Fibroblast of skin of back (primary cell): Measurements from ENCODE around the gene C3orf62.
A peak's percentile ranks its signal among the peaks of the same experiment; 100 is the strongest.
"Not testable (repeated sequence)": the region's sequence is repeated elsewhere in the genome, so short reads cannot be mapped to it uniquely, and the experiment has no call there.

Experiments
- DNase-seq: peaks from one replicate; pipeline ENCODE4 v3.0.0-alpha.2; 2013

Gene C3orf62

DNA sequence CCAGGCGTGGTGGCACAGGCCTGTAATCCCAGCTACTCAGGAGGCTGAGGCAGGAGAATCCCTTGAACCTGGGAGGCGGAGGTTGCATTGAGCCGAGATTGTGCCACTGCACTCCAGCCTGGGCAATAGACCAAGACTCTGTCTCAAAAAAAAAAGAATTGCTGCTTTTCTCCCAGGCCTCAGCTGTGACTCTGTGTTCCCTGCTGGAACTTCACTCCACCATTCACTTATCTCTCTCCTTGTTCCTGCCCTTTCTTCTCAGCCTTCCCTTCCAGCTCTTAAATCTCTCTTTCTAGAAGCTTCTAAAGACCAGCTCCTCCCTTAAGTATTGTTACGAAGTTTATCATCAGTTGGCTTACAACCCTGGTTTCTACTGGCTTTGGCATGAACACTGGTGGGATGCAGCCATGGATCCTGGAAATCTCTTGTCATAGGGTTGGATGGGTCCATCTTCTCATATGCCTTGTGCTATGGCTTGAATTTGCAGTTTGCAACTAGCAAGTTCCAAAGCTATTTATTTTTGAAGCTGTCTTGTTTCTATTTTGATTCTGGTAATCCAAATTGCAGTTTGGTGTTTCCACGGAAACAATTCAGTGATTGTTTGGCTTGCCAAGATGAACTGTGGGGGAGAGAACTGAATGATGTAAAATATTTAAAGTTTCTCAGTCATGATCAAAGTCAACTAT is 10.5 kb downstream of the C3orf62 start:
- no peak for DNase-seq

DNA sequence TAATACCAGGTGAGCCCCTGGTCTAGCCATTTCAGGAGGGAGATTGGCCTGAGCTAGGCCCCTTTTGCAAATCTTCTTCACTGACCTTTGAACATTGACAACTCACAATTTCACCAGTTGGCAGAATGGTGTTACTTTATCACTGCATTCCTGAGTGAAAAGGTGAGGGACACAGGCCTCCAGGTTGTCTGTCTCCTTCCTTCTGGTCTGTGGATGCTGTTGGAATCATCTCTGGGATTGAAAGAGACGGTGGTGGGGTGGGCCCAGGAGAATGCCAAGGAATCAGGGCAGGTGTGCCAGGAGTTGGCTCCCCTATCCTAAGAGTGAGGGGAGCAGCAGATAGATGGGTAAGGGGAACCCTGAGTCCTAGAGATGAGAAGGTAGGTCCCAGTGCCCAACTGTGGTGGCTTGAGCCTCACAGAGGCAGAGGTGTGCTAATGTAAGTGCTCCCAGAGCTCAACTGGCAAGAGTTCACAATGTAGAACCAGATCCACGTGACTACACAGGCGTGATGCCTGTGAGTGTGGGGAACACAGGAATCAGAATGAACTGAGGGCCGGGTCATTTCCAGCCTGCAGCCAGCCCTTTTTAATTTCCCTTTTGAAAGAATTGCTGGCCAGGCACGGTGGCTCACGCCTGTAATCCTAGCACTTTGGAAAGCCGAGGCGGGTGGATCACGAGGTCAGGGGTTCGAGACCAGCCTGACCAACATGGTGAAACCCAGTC is 11.2 kb downstream of the C3orf62 start:
- DNase-seq, result no peak

DNA sequence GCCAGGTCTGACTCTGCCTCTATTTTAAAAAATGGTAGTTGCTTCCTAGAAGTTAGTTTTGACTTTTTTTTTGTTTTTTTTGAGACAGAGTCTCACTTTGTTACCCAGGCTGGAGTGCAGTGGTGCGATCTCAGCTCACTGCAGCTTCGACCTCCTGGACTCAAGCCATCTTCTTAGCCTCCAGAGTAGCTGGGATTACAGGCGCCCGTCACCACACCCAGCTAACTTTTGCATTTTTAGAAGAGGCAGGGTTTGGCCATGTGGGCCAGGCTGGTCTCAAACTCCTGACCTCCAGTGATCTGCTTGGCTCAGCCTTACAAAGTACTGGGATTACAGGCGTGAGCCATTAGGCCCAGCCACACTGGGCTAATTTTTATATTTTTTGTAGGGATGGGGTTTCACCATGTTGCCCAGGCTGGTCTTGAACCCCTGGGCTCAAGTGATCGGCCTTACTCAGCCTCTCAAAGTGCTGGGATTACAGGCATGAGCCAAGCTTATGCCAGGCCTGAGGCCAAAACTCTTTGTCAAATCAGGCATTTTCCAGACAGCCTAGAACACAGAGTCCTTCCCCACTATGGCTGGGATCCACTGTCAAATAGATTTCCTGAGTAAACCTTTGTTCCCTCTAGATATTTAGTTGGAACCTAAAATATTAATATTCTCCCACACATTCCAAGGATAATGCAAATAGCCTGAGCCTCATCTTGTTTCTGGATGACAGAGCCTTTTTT is 13.7 kb downstream of the C3orf62 start:
- DNase-seq, result no peak

DNA sequence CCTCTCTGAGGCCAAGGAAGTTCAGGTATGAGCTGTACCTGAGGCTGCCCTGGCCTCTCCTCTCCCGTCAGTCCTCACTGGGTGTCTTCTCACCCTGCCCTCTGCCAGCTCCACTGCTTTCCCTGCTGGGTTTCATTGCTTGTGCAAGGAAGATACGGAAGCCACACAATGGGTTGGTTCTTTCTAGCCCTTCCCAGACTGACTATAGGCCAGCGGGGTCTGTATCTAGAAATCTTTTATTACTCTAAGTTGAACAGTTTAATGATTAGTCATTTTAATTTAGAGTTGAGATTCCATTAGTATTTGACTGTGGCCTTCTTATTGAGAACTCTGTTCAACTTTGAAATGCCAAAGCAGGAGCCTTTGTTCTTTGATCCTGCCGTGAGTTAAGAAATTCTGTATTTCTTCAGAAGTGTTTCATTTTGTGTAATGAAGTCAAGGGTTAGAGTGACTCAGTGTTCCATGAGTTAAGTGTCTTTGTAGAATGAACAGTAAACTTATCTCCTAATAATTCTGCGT is 16.2 kb downstream of the C3orf62 start:
- no peak for DNase-seq

DNA sequence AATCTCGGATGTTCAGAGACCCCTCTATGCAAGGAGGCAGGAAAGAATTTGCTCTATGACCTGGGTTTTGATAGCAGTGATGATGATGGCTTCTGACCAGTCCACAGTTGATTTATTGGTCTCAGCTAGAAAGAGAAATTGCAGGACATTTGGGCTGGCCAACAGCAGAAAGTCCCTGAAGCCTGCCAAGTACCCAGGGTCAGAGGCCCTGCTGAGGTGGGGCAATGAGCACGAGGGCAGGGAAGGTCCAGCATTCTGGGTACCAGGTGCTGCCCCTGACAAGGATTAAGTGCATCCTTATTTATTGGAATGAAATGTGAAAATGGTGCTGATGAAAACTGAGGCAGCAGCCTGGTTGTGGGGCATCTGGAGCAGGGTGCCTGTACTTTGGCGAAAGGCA is 19.8 kb downstream of the C3orf62 start:
- no peak for DNase-seq

DNA sequence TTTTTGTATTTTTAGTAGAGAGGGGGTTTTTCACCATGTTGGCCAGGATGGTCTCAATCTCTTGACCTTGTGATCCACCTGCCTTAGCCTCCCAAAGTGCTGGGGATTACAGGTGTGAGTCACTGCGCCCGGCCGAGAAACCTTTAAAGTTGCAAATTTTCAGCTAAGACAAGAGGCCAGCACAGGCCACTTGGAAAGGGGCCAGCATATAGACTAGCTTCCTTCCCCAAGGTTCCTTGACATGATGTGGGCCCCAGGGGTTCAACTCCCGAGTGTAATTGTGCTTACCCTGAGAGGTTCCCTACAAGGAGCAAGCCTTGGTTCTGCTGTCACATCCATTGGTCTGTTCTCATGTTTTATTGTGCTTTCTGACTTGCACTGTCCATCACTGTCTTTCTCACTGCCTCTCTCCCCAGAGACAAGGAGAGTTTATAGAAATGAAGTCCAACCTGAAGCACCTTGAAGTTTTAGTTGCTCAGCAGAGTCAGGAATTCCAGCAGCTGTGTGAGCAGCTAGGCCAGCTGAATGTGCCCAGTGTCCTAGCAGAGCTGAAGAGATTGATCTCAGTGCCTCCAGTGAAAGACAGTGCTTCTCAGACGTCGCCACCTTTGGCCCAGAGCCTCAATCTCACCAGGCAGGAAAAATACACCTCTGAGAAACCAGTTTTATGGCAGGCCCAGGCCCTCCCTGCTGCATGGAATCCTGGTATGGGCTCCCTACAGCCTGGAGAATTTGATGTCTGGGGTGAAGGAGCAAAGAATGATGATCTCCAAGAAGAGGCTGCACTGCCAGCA is 21.1 kb downstream of the C3orf62 start:
- no peak for DNase-seq

DNA sequence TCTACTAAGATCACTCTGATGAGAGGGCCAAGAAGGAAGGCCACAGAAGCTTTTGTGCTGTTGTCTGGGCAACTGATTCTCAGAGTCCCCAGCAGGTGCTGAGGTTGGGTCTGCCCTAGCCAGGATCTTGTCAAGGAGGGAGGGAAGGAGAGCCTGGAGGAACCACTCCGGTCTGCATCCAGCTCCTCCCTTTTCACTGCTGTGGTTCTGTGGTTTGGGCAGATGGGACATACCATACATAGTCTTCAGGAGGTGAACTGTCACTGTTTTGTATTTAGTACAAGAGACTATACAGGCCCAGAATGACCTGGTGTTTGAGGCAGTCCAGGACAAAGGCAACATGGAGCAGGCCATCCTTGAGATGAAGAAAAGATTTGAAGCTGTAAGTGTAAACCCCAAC is 21.9 kb downstream of the C3orf62 start:
- no peak for DNase-seq

DNA sequence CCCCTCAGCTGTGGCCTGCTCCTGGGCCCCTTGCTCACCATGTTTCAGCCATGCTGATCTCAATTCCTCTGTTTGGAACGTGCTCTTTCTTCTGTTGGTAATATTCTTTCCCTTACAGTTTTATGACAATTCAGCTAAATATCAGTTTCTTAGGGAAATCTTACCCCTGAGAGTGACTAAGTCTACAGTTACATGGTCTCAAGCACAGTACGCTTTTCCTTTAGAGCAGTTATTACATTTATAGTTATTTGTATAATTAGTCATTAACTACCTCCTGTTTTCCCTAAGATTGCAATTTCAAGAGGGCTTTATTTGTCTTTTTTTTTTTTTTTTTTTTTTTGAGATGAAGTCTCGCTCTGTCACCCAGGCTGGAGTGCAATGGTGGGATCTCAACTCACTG is 23.5 kb downstream of the C3orf62 start:
- no peak for DNase-seq

DNA sequence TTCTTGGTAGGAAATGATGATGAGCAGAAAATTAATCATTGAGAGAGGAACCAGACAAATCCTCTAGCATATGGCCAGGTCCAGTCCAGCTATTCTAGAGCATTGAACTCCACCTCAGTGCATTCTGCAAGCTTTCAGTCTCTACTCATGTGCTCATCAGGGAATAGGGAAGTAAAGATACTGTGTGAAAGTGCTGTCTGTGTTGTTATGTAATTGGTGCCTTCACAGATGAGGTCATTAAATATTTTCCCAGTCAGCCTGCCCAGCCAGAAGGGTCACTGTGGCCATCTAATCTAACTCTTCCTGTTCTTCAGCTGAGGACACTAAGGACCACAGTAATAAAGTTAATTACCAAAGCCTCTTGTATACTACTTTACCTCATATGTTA is 28.2 kb downstream of the C3orf62 start:
- peak; percentile 14 for DNase-seq

DNA sequence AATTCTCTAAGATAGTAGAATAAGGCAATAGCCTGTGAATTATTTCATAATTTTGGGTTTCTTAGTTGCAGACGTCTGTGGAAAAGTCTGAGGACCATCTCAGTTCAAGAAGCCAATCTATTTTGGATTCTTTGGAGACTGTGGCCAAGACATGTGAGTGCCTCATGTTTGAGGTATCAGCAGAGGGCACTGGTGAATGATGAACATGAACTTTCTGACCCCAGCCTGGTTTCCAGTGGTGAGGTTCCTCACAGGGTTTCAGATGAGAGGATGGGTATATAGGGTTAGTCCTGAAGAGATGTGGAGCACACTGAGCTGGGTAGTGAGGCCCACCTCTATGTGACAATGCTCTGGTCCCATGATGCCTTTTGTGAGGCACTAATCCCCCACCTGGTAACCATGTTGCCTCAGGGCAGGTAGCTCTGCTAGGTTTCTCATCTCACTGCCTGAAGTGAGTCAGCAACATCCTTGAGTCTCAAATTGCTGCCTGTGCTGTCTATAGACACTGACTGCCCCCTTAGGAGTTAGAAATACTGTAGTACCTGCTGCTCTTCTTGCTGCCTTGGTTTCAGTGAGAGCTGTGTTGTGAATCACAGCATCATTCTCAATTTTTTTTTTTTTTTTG is 32.3 kb downstream of the C3orf62 start:
- no peak for DNase-seq

DNA sequence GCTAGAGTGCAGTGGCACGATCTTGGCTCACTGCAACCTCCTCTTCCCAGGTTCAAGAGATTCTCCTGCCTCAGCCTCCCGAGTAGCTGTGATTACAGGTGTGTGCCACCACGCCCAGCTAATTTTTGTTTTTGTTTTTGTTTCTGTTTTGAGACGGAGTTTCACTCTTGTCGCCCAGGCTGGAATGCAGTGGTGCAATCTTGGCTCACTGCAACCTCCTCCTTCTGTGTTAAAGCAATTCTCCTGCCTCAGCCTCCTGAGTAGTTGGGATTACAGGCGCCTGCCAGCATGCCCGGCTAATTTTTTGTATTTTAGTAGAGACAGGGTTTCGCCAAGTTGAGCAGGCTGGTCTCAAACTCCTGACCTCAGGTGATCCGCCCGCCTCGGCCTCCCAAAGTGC is 36.9 kb downstream of the C3orf62 start:
- DNase-seq, result not testable (repeated sequence)

DNA sequence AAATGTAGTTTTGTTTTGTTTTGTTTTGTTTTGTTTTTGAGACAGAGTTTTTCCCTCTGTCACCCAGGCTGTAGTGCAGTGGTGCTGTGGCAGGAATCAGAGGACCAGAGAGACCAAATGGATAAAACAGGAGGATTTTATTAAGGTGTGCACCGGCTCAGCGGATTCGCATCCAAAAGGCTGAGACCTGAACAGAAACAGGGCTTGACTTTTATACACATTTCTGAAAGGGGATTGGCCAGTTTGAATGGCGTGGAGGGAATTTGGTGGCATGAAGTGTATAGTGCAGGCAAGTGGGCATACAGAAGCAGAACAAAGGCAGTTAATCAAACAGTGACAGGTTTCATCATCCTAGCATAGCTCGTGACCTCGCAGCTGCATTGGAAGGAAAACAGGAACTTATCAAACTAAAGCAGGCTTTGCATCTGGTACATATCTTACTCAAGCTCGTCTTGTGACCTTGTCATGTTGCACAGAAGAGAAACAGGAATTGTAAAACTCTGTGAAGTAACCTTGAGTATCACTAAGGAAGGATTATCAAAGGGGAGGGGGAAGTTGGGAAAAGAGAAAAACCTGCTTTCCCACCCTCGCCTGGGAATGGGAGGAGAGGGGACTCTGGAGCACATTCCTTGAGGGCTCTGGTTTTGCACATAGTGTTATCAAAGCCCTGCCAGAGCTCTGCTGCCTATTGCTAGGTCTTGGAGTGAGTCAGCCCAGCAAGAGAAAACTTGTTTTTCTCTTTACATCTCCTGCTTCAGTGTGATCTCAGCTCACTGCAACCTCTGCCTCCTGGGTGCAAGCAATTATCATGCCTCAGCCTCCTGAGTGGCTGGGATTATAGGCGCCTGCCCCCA is 38.5 kb downstream of the C3orf62 start:
- DNase-seq, result no peak

DNA sequence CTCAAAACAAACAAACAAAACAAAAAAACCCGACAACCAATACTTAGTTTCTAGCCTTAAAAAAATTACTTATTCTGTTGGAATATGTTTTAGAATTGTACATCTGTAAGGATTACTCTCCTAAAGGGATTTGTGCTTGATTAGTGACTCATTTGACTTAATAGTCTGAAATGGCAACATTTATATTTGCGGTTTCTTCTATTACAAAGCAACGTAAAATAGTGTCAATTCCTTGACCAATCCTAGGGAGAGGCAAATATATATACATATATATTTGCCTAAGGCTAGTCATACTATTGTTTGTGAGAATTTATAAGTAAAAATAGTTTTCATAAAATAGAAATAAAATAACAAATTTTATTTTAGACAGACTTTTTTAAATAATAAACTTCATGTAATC is 39.7 kb downstream of the C3orf62 start:
- DNase-seq, result no peak

DNA sequence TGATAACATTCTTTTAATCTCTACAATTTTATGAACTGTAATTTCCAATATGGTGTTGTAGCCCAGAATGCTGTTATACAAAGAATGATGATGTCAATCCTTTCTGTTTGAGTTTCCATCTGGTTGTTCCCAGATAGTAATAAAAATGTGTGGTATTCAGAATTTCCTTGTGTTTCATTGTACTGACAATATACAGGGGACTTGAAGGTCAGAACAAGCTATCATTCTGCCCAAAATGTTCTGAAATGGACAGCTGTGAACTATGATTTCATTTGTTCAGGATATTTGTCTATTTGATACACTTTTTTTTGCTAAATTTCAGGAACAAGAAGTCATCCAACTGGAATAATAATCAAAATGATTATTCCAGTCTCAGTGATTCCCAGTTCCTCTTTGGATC is 40.8 kb downstream of the C3orf62 start:
- DNase-seq, result no peak

DNA sequence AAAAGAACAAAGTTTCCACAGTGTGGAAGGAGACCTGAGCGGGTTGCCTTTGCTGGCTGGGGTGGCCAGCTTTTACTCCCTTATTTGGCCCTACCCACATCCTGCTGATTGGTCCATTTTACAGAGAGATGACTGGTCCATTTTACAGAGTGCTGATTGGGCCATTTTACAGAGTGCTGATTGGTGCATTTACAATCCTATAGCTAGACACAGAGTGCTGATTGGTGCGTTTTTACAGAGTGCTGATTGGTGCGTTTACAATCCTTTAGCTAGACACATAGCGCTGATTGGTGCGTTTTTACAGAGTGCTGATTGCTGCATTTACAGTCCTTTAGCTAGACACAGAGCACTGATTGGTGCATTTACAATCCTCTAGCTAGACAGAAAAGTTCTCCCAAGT is 48.2 kb downstream of the C3orf62 start:
- DNase-seq, result not testable (repeated sequence)

DNA sequence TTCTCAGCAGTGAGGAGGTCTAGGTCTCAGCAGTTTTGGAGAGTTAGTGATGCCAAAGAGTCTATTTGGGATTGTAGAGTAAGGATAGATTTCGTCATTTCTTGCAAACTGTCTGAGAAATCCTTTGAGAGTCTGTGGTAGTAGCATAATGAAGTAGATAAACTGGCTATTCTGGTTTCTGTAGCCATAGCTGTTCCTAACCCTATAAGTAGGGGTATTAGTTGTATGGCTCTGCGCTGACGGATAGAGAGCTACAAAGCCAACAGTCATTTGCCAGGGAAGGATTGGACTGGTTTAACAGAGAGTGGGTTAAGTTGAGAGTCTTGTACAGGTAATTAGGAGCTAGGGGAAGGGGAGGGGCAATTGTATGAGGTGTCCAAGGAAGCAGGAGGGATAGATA is 55.0 kb downstream of the C3orf62 start:
- DNase-seq, result no peak

DNA sequence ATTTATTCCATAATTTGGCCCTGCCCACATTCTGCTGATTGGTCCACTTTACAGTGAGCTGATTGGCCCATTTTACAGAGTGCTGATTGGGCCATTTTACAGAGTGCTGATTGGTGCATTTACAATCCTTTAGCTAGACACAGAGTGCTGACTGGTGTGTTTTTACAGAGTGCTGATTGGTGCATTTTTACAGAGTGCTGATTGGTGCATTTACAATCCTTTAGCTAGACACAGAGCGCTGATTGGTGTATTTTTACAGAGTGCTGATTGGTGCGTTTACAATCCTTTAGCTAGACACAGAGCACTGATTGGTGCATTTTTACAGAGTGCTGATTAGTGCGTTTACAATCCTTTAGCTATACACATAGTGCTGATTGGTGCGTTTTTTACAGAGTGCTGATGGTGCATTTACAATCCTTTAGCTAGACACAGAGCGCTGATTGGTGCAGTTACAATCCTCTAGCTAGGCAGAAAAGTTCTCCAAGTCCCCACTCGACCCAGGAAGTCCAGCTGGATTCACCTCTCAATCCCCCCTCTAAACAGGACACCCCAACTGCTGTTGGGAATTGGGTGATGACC is 56.0 kb downstream of the C3orf62 start:
- not testable (repeated sequence) for DNase-seq

DNA sequence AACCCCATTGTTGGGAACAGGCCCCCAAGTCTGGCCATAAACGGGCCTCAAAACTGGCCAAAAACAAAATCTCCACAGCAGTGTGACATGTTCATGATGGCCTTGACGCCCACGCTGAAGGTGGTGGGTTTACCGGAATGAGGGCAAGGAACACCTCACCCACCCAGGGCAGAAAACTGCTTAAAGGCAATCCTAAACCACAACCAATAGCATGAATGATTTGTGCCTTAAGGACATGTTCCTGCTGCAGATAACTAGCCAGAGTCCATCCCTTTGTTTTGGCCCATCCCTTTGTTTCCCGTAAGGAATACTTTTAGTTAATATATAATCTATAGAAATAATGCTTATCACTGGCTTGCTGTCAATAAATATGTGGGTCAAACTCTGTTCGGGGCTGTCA is 57.9 kb downstream of the C3orf62 start:
- DNase-seq, result no peak
